Thyroid gland (tissue), 4 donors: ENCODE data around the gene ACAP3. TPM values are rescaled to one million over a fixed set of nuclear protein-coding genes. Genes with fewer than 3 reads are reported as not detected.

ENCODE experiments used
- DNase-seq, 2 donors: peaks; one replicate each; pipeline ENCODE4 v3.0.0-alpha.2; 2019
- H3K27ac ChIP-seq, 3 donors: fragments of 200-600 bp; sonication (generic); 1 replicate in 2 of 3; 2 replicates in 1 of 3; pipeline ENCODE4 v1.5.1; 2016 to 2019; ENCODE audit warnings: mild to moderate bottlenecking in 1 of 3, moderate library complexity in 1 of 3
- H3K27me3 ChIP-seq: fragments of 200-600 bp; sonication (generic); one replicate; pipeline ENCODE4 v1.5.1; 2019
- H3K36me3 ChIP-seq, 2 donors: fragments of 200-600 bp; sonication (generic); one replicate each; pipeline ENCODE4 v1.5.1; 2016 to 2019
- H3K4me1 ChIP-seq, 2 donors: fragments of 200-600 bp; sonication (generic); one replicate each; pipeline ENCODE4 v1.5.1; 2017 to 2019
- H3K4me3 ChIP-seq, 3 donors: fragments of 200-600 bp; sonication (generic); replicated peaks in 1 of 3; 1 replicate in 2 of 3; 2 replicates in 1 of 3; pipeline ENCODE4 v1.5.1; 2016; ENCODE audit warnings: mild to moderate bottlenecking in 1 of 3
- H3K9me3 ChIP-seq: fragments of 200-600 bp; sonication (generic); one replicate; pipeline ENCODE4 v1.5.1; 2017
- CTCF ChIP-seq, 6 experiments: fragments of 200-600 bp in 3 of 6; fragments of 450-650 bp in 3 of 6; sonication (generic) in 3 of 6; IDR thresholded peaks; one replicate each; pipeline ENCODE4 v1.5.1; 2016 to 2019; ENCODE audit warnings: antibody characterized with exemption in 6 of 6, mild to moderate bottlenecking in 2 of 6, inconsistent platforms in 1 of 6, moderate library complexity in 1 of 6
- POLR2A ChIP-seq, 2 donors: fragments of 450-650 bp; IDR thresholded peaks; one replicate each; pipeline ENCODE4 v1.6.1; 2017; ENCODE audit warnings: antibody characterized with exemption in 2 of 2, mild to moderate bottlenecking in 2 of 2, moderate library complexity in 1 of 2
- WGBS, 2 donors: methylation state at CpG; one replicate each; pipeline ENCODE4 v1.1.5; 2017; 5-methylcytosine and 5-hydroxymethylcytosine counted together
- intact Hi-C: fragments of 100-400 bp; cut with DNase I; formaldehyde crosslinking; loops from one replicate; pipeline ENCODE4 v1.15.1; 2023
- total RNA-seq, 4 donors: library from RNA; depleted of rRNA; stranded (reverse); fragments of >200 nt; gene quantifications; one replicate each; pipeline ENCODE4 v1.2.3, GENCODE V29; 2016

The ACAP3 gene
- total RNA-seq, 4 donors from 2014 or later: 31.6 to 51.2 (median 42.1) TPM

GRCh38 chr1:1354271-1355247, 46.8 kb upstream of the ACAP3 start:
- intact Hi-C loops: loop anchor here (5.0 kb wide), 1 partner anchor 37 kb away; no protein-coding TSS in a partner anchor
- Histone ChIP-seq H3K27ac (no peak overlapping the region), H3K9me3 (no peaks in the 10 kb centered on the region), H3K4me1 (peaks cover 40 to 72% of the 10 kb centered on the region in 2 donors), H3K4me3 (peak overlapping the region in 1 of 3 donors; percentile 4), H3K27me3 (no peaks in the 10 kb centered on the region), H3K36me3 (peaks cover 0 to 4% of the 10 kb centered on the region in 2 donors)
- TF ChIP-seq CTCF (IDR thresholded peaks at IDR 0.05) (no peak), POLR2A (IDR thresholded peaks at IDR 0.05) (no peak)
- peak in 1 of 2 donors; percentile 2 for DNase-seq
- WGBS, 2 donors: 69 to 76% methylated on average over 55 to 66 of the region's 116 CpGs

GRCh38 chr1:1353389-1354151, 45.8 kb upstream of the ACAP3 start:
- peak; percentile 40 to 42 for DNase-seq
- 44 to 64% methylated on average over 18 to 20 of the region's 28 CpGs for WGBS, 2 donors
- Histone ChIP-seq H3K4me3 (no peak overlapping the region), H3K4me1 (peaks cover 30 to 62% of the 10 kb centered on the region in 2 donors), H3K9me3 (no peaks in the 10 kb centered on the region), H3K27me3 (no peaks in the 10 kb centered on the region), H3K27ac (no peak overlapping the region), H3K36me3 (peaks cover 0 to 4% of the 10 kb centered on the region in 2 donors)
- no peak for TF ChIP-seq CTCF (IDR thresholded peaks at IDR 0.05)
- no peak for TF ChIP-seq POLR2A (IDR thresholded peaks at IDR 0.05)
- intact Hi-C loops: no loop called here

- peaks cover 28 to 61% of the 10 kb centered on the region in 2 donors for H3K4me1 ChIP-seq
- H3K27me3 ChIP-seq: no peaks in the 10 kb centered on the region
- DNase-seq: no peak
- no peaks in the 10 kb centered on the region for H3K9me3 ChIP-seq
- peaks cover 0 to 4% of the 10 kb centered on the region in 2 donors for H3K36me3 ChIP-seq
- no peak overlapping the region for H3K4me3 ChIP-seq
- intact Hi-C loops: no loop called here
- TF ChIP-seq POLR2A (IDR thresholded peaks at IDR 0.05) (no peak), CTCF (IDR thresholded peaks at IDR 0.05) (no peak)
- H3K27ac ChIP-seq: no peak overlapping the region
- WGBS, 2 donors: 40 to 90% methylated on average over 2 of the region's 5 CpGs
Observed at GRCh38 chr1:1352786-1353388, 45.2 kb upstream of the ACAP3 start.

GRCh38 chr1:1351511-1352427, 44.0 kb upstream of the ACAP3 start:
- intact Hi-C loops: no loop called here
- no peak for DNase-seq
- H3K36me3 ChIP-seq: peaks cover 0 to 4% of the 10 kb centered on the region in 2 donors
- H3K27me3 ChIP-seq: no peaks in the 10 kb centered on the region
- no peaks in the 10 kb centered on the region for H3K9me3 ChIP-seq
- peaks cover 33 to 61% of the 10 kb centered on the region in 2 donors for H3K4me1 ChIP-seq
- H3K27ac ChIP-seq: peak overlapping the region in 1 of 3 donors; percentile 33
- TF ChIP-seq CTCF (IDR thresholded peaks at IDR 0.05) (no peak), POLR2A (IDR thresholded peaks at IDR 0.05) (no peak)
- H3K4me3 ChIP-seq: no peak overlapping the region
- 60 to 65% methylated on average over 22 to 26 of the region's 29 CpGs for WGBS, 2 donors
